GM08714 (cell line): ENCODE measurements around the gene LRFN2.

ENCODE experiments used
- H3K4me3 ChIP-seq: fragments of 200-500 bp; sonication (Bioruptor generic); 2 replicates; pipeline ENCODE4 v1.5.1; 2014; ENCODE audit warnings: mild to moderate bottlenecking, low read length, inconsistent platforms
- ZNF274 ChIP-seq: IDR thresholded peaks from 2 replicates; pipeline ENCODE4 v1.6.1; 2012; ENCODE audit warnings: mild to moderate bottlenecking, low read depth, low read length

Gene LRFN2

GRCh38 chr6:40606981-40607380 is 19.8 kb upstream of the LRFN2 start:
- TF ChIP-seq ZNF274, result no peak
- H3K4me3 ChIP-seq, result no peak overlapping the region

GRCh38 chr6:40606526-40606925 is 19.4 kb upstream of the LRFN2 start:
- no peak overlapping the region for H3K4me3 ChIP-seq
- TF ChIP-seq ZNF274, result no peak

- no peak overlapping the region for H3K4me3 ChIP-seq
- no peak for TF ChIP-seq ZNF274
These were observed 16.9 kb upstream of the LRFN2 start for GRCh38 chr6:40604082-40604481.

- no peak overlapping the region for H3K4me3 ChIP-seq
- no peak for TF ChIP-seq ZNF274
These were observed 12.4 kb upstream of the LRFN2 start for GRCh38 chr6:40599555-40599954.

GRCh38 chr6:40598516-40598915 is 11.4 kb upstream of the LRFN2 start:
- H3K4me3 ChIP-seq, result no peak overlapping the region
- TF ChIP-seq ZNF274, result no peak

- TF ChIP-seq ZNF274, result no peak
- H3K4me3 ChIP-seq, result no peak overlapping the region
These were observed 10.1 kb upstream of the LRFN2 start for GRCh38 chr6:40597301-40597700.

GRCh38 chr6:40588480-40588879 is 1.3 kb upstream of the LRFN2 start:
- H3K4me3 ChIP-seq, result no peak overlapping the region
- TF ChIP-seq ZNF274, result no peak

GRCh38 chr6:40588070-40588384 is 863 bp upstream of the LRFN2 start:
- H3K4me3 ChIP-seq, result no peak overlapping the region
- TF ChIP-seq ZNF274, result no peak

GRCh38 chr6:40586369-40587201 is 579 bp downstream of the LRFN2 start:
- no peak overlapping the region for H3K4me3 ChIP-seq
- TF ChIP-seq ZNF274, result no peak

GRCh38 chr6:40585651-40586269 is 1.4 kb downstream of the LRFN2 start:
- no peak overlapping the region for H3K4me3 ChIP-seq
- TF ChIP-seq ZNF274, result no peak

GRCh38 chr6:40585223-40585622 is 1.9 kb downstream of the LRFN2 start:
- TF ChIP-seq ZNF274, result no peak
- no peak overlapping the region for H3K4me3 ChIP-seq

GRCh38 chr6:40584741-40585140 is 2.4 kb downstream of the LRFN2 start:
- TF ChIP-seq ZNF274, result no peak
- H3K4me3 ChIP-seq, result no peak overlapping the region

GRCh38 chr6:40583709-40584108 is 3.5 kb downstream of the LRFN2 start:
- no peak overlapping the region for H3K4me3 ChIP-seq
- no peak for TF ChIP-seq ZNF274

GRCh38 chr6:40582892-40583291 is 4.3 kb downstream of the LRFN2 start:
- H3K4me3 ChIP-seq, result no peak overlapping the region
- no peak for TF ChIP-seq ZNF274

GRCh38 chr6:40579101-40579500 is 8.1 kb downstream of the LRFN2 start:
- H3K4me3 ChIP-seq, result no peak overlapping the region
- TF ChIP-seq ZNF274, result no peak
